GM23338 (cell line): ENCODE data around the gene FAM32A. TPM values are rescaled to one million over a fixed set of nuclear protein-coding genes. Genes with fewer than 3 reads are reported as not detected.

Source experiments
- ATAC-seq: fragments of 200-7000 bp; cut with Tn5 transposase; 3 replicates; pipeline ENCODE4 v1.9.1; 2020
- DNase-seq: peaks from one replicate; pipeline ENCODE4 v3.0.0-alpha.2; 2015; ENCODE audit warnings: low spot score
- H2AFZ ChIP-seq: fragments of 200-600 bp; sonication (generic); 2 replicates; pipeline ENCODE4 v1.8.0; 2016; ENCODE audit warnings: antibody characterized with exemption, mild to moderate bottlenecking, moderate library complexity
- H3F3A ChIP-seq: fragments of 200-600 bp; sonication (generic); replicated peaks from 2 replicates; pipeline ENCODE4 v1.8.0; 2017; ENCODE audit warnings: antibody characterized with exemption, mixed run types, low read depth
- H3K27ac ChIP-seq: fragments of 200-600 bp; sonication (generic); 2 replicates; pipeline ENCODE4 v1.6.1; 2016; ENCODE audit warnings: low read depth
- H3K27me3 ChIP-seq: fragments of 200-600 bp; sonication (generic); 2 replicates; pipeline ENCODE4 v1.8.0; 2016; ENCODE audit warnings: mild to moderate bottlenecking, mixed run types, moderate library complexity; ENCODE audit not compliant: insufficient read depth
- H3K36me3 ChIP-seq: fragments of 200-600 bp; sonication (generic); 2 replicates; pipeline ENCODE4 v1.8.0; 2016; ENCODE audit warnings: mild to moderate bottlenecking; ENCODE audit not compliant: insufficient read depth
- H3K4me1 ChIP-seq: fragments of 200-600 bp; sonication (generic); 2 replicates; pipeline ENCODE4 v1.8.0; 2016; ENCODE audit warnings: mild to moderate bottlenecking, moderate library complexity; ENCODE audit not compliant: insufficient read depth
- H3K4me2 ChIP-seq: fragments of 200-600 bp; sonication (generic); 2 replicates; pipeline ENCODE4 v1.7.1; 2017; ENCODE audit warnings: mixed run types
- H3K4me3 ChIP-seq: fragments of 200-600 bp; sonication (generic); 2 replicates; pipeline ENCODE4 v1.6.1; 2016; ENCODE audit warnings: mixed run types
- H3K79me2 ChIP-seq: fragments of 200-600 bp; sonication (generic); replicated peaks from 2 replicates; pipeline ENCODE4 v1.8.0; 2017; ENCODE audit warnings: mild to moderate bottlenecking; ENCODE audit not compliant: insufficient read depth
- H3K9me2 ChIP-seq: fragments of 200-600 bp; sonication (generic); 2 replicates; pipeline ENCODE4 v1.8.0; 2017; ENCODE audit not compliant: insufficient read depth
- H4K20me1 ChIP-seq: fragments of 200-600 bp; sonication (generic); replicated peaks from 2 replicates; pipeline ENCODE4 v1.8.0; 2017; ENCODE audit warnings: mild to moderate bottlenecking; ENCODE audit not compliant: insufficient read depth
- H3K27ac Mint-ChIP-seq: 2 replicates; pipeline ENCODE4 v1.8.0; 2020; ENCODE audit warnings: inconsistent platforms, mild to moderate bottlenecking, moderate library complexity, mixed read lengths
- H3K27me3 Mint-ChIP-seq: 3 replicates; pipeline ENCODE4 v1.8.0; 2022; ENCODE audit warnings: low read depth, mild to moderate bottlenecking, moderate library complexity, mixed read lengths, inconsistent platforms; ENCODE audit not compliant: insufficient read depth, poor library complexity
- H3K36me3 Mint-ChIP-seq: 3 replicates; pipeline ENCODE4 v1.8.0; 2021; ENCODE audit warnings: low read depth, mild to moderate bottlenecking, inconsistent platforms, moderate library complexity, mixed read lengths
- H3K4me1 Mint-ChIP-seq: 3 replicates; pipeline ENCODE4 v1.8.0; 2020; ENCODE audit warnings: mild to moderate bottlenecking, inconsistent platforms, mixed read lengths
- H3K4me3 Mint-ChIP-seq: 3 replicates; pipeline ENCODE4 v1.8.0; 2021; ENCODE audit warnings: moderate library complexity, mild to moderate bottlenecking, inconsistent platforms, mixed read lengths
- H3K9me3 Mint-ChIP-seq: 3 replicates; pipeline ENCODE4 v1.8.0; 2020; ENCODE audit warnings: moderate library complexity, mild to moderate bottlenecking, inconsistent platforms, mixed read lengths
- CREB1 ChIP-seq: fragments of 250-450 bp; sonication (Bioruptor Pico); IDR thresholded peaks from 2 replicates; pipeline ENCODE4 v1.5.0; 2020; ENCODE audit warnings: low read depth, mild to moderate bottlenecking, moderate library complexity
- CTCF ChIP-seq, 2 experiments: fragments of 200-600 bp in 1 of 2; sonication (generic) in 1 of 2; conservative IDR thresholded peaks; 2 replicates each; pipeline versions ENCODE4 v1.5.1 to v1.6.1; 2016 to 2017; ENCODE audit warnings: antibody characterized with exemption in 2 of 2, low read depth in 2 of 2, mild to moderate bottlenecking in 2 of 2, moderate library complexity in 1 of 2
- ETS1 ChIP-seq: IDR thresholded peaks from 2 replicates; pipeline ENCODE4 v1.6.1; 2016; ENCODE audit warnings: antibody characterized with exemption
- EZH2 ChIP-seq: fragments of 200-600 bp; sonication (generic); IDR thresholded peaks from one replicate; pipeline ENCODE4 v1.8.0; 2017; ENCODE audit warnings: antibody characterized with exemption, mild to moderate bottlenecking, low read depth; ENCODE audit not compliant: unreplicated experiment
- EZH2phosphoT487 ChIP-seq: fragments of 200-600 bp; sonication (generic); IDR thresholded peaks from one replicate; pipeline ENCODE4 v1.8.1; 2018; ENCODE audit warnings: antibody characterized with exemption; ENCODE audit not compliant: unreplicated experiment
- JUNB ChIP-seq: IDR thresholded peaks from one replicate; pipeline ENCODE4 v1.6.1; 2016; ENCODE audit warnings: antibody characterized with exemption; ENCODE audit not compliant: unreplicated experiment
- NANOG ChIP-seq: IDR thresholded peaks from 2 replicates; pipeline ENCODE4 v1.6.1; 2016; ENCODE audit warnings: antibody characterized with exemption, borderline replicate concordance
- POLR2AphosphoS5 ChIP-seq: IDR thresholded peaks from 2 replicates; pipeline ENCODE4 v1.6.1; 2016; ENCODE audit warnings: antibody characterized with exemption, low read depth
- REST ChIP-seq: IDR thresholded peaks from one replicate; pipeline ENCODE4 v1.6.1; 2018; ENCODE audit warnings: antibody characterized with exemption; ENCODE audit not compliant: unreplicated experiment
- STAT1 ChIP-seq: IDR thresholded peaks from one replicate; pipeline ENCODE4 v1.6.1; 2016; ENCODE audit warnings: antibody characterized with exemption; ENCODE audit not compliant: unreplicated experiment
- ZNF114 ChIP-seq: fragments of 250-450 bp; sonication (Bioruptor Pico); IDR thresholded peaks from 2 replicates; pipeline ENCODE4 v1.5.0; 2020; ENCODE audit warnings: mild to moderate bottlenecking, moderate library complexity
- ZNF331 ChIP-seq: fragments of 250-450 bp; sonication (Bioruptor Pico); IDR thresholded peaks from 2 replicates; pipeline ENCODE4 v1.5.0; 2020; ENCODE audit warnings: low read depth, mild to moderate bottlenecking, moderate library complexity
- polyA plus RNA-seq: library from polyadenylated mRNA; unstranded; fragments of >200 nt; fragmentation: Nextera tagmentation; extraction: Ambion mirVana; gene quantifications from 2 replicates; pipeline ENCODE4 v1.2.1, GENCODE V29; 2016
- total RNA-seq: library from RNA; depleted of rRNA; stranded (reverse); fragments of >200 nt; shearing (Covaris generic); gene quantifications from 2 replicates; pipeline ENCODE4 v1.2.3, GENCODE V29; 2014

FAM32A gene
- total and polyA plus RNA-seq, 2 experiments from 2014 or later, result 58.2 to 67.3 TPM

DNA sequence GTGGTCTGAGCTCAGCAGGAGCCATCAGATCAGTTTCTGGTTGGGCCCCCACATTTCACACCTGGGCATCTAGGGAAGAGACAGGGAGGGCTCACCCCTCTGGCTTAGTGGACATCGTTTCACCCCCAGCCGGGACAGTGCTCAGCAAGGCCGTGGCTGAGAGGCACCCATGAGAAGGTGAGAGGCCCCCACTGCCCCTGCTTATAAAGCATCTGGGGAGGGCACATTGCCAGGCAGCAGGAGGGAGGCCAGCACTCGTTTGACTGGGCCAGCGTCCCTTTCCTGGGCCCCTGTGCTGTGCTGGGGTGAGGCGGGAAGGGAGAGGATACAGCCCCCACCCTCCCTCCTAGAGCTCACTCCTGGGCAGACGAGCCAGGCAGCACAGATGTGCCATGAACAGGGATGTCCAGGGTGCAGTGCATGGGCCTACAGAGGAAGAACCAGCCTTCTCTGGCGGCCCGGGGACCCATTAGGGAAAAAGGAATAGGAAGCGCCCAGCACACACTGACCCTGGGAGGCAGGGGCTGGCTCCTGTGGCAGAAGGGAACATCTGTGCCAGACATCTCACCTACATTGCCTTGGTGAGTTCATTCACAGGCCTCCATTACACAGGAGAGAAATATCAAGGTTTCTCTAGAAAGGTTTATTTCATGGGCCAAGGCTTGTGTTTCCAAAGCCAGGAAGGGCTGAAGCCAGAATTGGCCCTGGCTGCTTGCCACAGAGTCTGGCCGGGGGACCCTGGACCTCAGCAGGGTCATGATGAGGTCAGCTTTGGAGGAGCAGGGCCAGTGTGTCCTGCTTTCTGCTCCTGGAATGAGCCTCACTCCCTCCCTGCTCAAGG lies 20.2 kb downstream of the FAM32A start:
- ATAC-seq, result no peak
- H3K4me3 ChIP-seq, result no peak overlapping the region
- H3K36me3 ChIP-seq, result no peaks in the 10 kb centered on the region
- H3K27ac Mint-ChIP-seq, result no peak overlapping the region
- no peaks in the 10 kb centered on the region for H3K4me1 Mint-ChIP-seq
- no peak overlapping the region for H3K4me3 Mint-ChIP-seq
- DNase-seq, result no peak
- no peaks in the 10 kb centered on the region for H3K9me2 ChIP-seq
- no peak overlapping the region for H2AFZ ChIP-seq
- H3K27ac ChIP-seq, result no peak overlapping the region
- H3K27me3 Mint-ChIP-seq, result peaks cover 4% of the 10 kb centered on the region
- no peaks in the 10 kb centered on the region for H3K9me3 Mint-ChIP-seq
- H3F3A ChIP-seq, result no peaks in the 10 kb centered on the region
- no peaks in the 10 kb centered on the region; the same call in 1 of the 2 replicates for H4K20me1 ChIP-seq
- H3K36me3 Mint-ChIP-seq, result peaks cover 3% of the 10 kb centered on the region; the same call in 2 of the 3 replicates
- no peaks in the 10 kb centered on the region for H3K27me3 ChIP-seq
- H3K79me2 ChIP-seq, result no peaks in the 10 kb centered on the region
- H3K4me1 ChIP-seq, result no peaks in the 10 kb centered on the region
- TF ChIP-seq CTCF (conservative IDR thresholded peaks at IDR 0.05; ENCODE audit: low read depth in 2 of 2), result no peak
- TF ChIP-seq EZH2phosphoT487, result no peak
- no peak for TF ChIP-seq STAT1
- TF ChIP-seq POLR2AphosphoS5, result no peak
- no peak for TF ChIP-seq ZNF331
- TF ChIP-seq ETS1, result no peak
- TF ChIP-seq ZNF114 (CRISPR knock-in tag), result no peak
- H3K4me2 ChIP-seq, result no peak overlapping the region

DNA sequence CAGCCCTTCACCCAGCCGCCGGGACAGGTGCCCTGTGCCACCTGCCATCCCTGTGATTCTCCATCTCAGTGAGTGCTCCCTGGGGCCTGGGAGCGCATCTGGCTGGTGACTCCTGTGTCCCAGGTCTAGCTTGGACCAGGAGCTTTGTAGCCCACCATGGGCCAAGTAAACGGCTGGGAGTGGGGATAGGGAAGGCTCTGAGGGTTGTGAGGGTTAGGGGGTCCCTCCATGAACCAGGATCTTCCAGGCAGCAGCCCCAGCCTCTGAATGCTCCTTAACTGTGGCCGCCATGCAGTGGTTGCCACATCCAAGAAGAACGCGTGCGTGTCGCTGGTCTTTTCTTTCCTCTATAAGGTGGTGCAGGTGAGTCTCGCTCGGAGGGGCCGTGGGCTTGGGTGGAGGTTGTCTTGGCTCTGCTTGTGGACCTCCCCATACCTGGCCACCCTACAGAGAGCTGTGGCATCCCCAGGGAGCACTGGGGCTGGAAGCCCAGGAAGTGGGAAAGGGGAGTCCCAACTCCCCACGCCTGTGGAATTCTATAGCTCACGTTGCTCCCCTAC lies 20.9 kb downstream of the FAM32A start:
- Mint-ChIP-seq H3K27me3 (peaks cover 4% of the 10 kb centered on the region), H3K36me3 (peaks cover 3% of the 10 kb centered on the region; the same call in 2 of the 3 replicates)
- no peaks in the 10 kb centered on the region for H3K36me3 ChIP-seq

More for the DNA sequence above, 20.9 kb downstream of the FAM32A start:
- H3K4me3 ChIP-seq, result no peak overlapping the region
- H4K20me1 ChIP-seq, result no peaks in the 10 kb centered on the region; the same call in 1 of the 2 replicates
- no peaks in the 10 kb centered on the region for H3K27me3 ChIP-seq
- Mint-ChIP-seq H3K4me3 (no peak overlapping the region), H3K9me3 (no peaks in the 10 kb centered on the region), H3K4me1 (no peaks in the 10 kb centered on the region), H3K27ac (no peak overlapping the region)
- DNase-seq, result no peak
- H3F3A ChIP-seq, result no peaks in the 10 kb centered on the region
- no peaks in the 10 kb centered on the region for H3K9me2 ChIP-seq
- H3K4me2 ChIP-seq, result no peak overlapping the region
- no peak for ATAC-seq
- no peaks in the 10 kb centered on the region for H3K4me1 ChIP-seq
- no peak for TF ChIP-seq STAT1
- TF ChIP-seq CREB1 (CRISPR knock-in tag), result no peak
- no peak for TF ChIP-seq EZH2
- no peak for TF ChIP-seq REST
- no peak for TF ChIP-seq JUNB
- TF ChIP-seq ZNF331, result no peak
- no peak for TF ChIP-seq NANOG
- TF ChIP-seq ZNF114 (CRISPR knock-in tag), result no peak
- TF ChIP-seq ETS1, result no peak
- TF ChIP-seq EZH2phosphoT487, result no peak
- no peak for TF ChIP-seq POLR2AphosphoS5
- H2AFZ ChIP-seq, result no peak overlapping the region
- no peak overlapping the region for H3K27ac ChIP-seq
- H3K79me2 ChIP-seq, result no peaks in the 10 kb centered on the region
